HEK293T (cell line): ENCODE measurements around the gene FMC1.

Source experiments
- BHLHE40 ChIP-seq: fragments of 450-650 bp; IDR thresholded peaks from 2 replicates; pipeline ENCODE4 v1.6.1; 2016; ENCODE audit warnings: mild to moderate bottlenecking, moderate library complexity, borderline replicate concordance
- ELF4 ChIP-seq: fragments of 450-650 bp; IDR thresholded peaks from 2 replicates; pipeline ENCODE4 v1.6.1; 2017; ENCODE audit warnings: antibody characterized with exemption
- FOXM1 ChIP-seq: fragments of 450-650 bp; IDR thresholded peaks from 2 replicates; pipeline ENCODE4 v1.6.1; 2017; ENCODE audit warnings: mild to moderate bottlenecking, borderline replicate concordance
- LEF1 ChIP-seq: fragments of 450-650 bp; IDR thresholded peaks from 2 replicates; pipeline ENCODE4 v1.6.1; 2017; ENCODE audit warnings: mild to moderate bottlenecking, borderline replicate concordance
- TARDBP ChIP-seq: fragments of 450-650 bp; IDR thresholded peaks from 2 replicates; pipeline ENCODE4 v1.6.1; 2016

DNA sequence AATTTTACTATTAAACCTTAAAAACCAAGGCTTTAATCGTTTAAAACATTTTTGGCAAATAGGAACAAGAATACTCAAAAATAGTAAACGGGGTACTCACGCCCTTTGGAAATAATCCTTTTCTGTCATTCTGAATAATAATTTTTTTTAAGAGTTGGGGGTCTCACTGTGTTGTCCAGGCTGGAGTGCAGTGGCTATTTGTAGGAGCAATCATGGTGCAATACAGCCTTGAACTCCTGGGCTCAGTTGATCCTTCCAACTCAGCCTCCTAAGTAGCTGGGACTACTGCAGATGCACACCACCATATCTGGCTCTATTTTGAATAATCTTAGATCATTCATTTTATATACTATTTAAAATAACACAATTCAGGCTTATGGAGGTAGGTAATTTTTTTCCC, 43.5 kb downstream of the FMC1 start:
- no peak for TF ChIP-seq ELF4
- no peak for TF ChIP-seq FOXM1
- no peak for TF ChIP-seq LEF1
- no peak for TF ChIP-seq TARDBP
- no peak for TF ChIP-seq BHLHE40
